Stimulated activated CD8-positive, alpha-beta memory T cell treated with anti-CD3 and anti-CD28 coated beads, Interleukin-7, amount 100 ng/mL, for 4 hours (primary cell): ENCODE measurements around the gene BFSP2.
"Not testable (repeated sequence)": the region's sequence is repeated elsewhere in the genome, so short reads cannot be mapped to it uniquely, and the experiment has no call there.

Experiments used
- DNase-seq, 2 donors: peaks; one replicate each; pipeline ENCODE4 v3.0.0-alpha.2; 2020; ENCODE audit warnings: low read depth in 2 of 2

BFSP2 gene

DNA sequence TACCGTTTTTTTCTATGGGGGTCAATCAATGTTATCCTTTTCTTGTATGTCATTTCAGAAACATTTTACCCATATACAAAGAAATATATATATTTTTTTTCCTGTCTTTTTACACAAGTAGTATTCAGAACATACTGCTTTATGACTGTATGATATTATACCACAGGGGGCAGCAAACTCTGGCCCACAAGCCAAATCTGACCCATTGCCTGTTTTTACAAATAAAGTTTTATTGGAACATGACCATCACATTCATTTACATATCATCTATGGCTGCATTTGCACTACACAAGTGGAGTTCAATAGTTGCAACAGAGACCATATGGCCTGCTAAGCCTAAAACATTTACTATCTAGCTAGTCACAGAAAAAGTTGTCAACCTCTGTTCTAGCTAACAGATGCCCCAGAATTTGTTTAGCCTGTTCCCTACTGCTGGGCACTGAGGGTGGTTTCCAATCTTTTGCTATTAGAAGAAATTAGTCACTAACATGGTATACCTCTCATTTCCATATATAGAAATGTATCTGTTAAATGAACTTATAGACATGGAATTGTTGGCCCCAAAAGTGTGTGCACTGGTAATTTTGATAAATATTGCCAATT lies 57.7 kb downstream of the BFSP2 start:
- no peak for DNase-seq

- DNase-seq = no peak
Measured at GRCh38 chr3:133459400-133459799, 59.5 kb downstream of the BFSP2 start.

DNA sequence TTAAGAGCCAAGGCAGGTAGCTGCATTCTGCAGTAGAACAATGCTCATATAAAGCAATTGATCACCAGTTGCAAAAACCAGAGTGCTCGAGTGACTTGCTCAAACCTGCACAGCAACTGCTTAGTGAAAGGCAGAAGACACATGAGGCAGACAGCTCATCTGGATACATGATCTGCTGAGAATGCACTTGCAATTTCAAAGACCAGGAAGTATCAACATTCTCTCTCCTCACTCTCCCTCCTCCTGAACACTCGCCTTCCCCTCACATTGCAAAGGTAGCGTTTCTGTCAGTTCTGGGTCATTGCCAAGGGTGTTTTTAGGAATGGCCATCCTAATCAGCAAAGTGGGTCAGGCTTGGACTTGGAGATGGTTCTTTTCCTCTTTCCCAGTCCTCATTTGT lies 61.0 kb downstream of the BFSP2 start:
- DNase-seq = no peak

- no peak for DNase-seq
Measured at GRCh38 chr3:133461291-133461690, 61.4 kb downstream of the BFSP2 start.

DNA sequence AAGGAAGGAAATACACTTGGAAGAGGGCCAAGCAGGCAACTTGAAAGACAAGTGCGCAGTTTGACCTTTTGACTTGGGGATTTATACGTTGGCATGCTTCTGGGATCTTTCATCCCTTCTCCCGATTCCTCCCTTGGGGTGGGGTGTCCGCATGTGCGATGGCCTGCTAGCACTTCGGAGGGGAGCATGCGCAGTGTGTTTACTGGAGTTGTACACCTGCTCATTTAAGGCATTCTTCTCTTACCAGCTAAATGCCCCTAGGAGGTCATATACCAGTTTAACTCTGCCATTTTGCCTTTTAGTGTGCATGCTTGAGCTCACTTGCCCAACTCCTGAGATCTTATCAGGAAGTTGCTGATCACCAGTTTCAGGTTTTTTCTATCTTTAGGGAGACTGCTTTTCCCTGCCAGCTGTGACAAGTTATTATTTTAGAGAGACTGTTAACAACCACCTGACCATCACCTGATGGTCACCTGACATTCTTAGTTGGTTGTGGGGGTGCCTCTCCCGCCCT lies 63.5 kb downstream of the BFSP2 start:
- no peak for DNase-seq

DNA sequence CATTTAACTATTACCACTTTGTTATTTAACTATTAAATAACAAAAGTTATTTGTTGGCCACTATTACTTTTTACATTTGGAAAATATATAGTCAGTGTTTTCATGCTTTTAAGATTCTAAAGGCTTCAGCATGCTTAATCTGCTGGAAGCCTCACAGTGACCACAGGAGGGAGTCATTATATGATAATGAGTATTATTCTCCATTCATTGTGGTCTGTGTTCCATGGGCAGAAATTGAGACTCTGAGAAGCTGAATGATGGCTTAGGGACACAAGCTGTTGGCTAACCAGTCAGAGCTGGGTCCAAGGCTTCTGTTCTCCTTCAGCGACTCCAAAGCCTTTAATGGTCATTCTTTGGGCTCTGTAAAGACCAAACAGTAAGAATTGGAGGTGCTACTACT lies 64.7 kb downstream of the BFSP2 start:
- DNase-seq = no peak

GRCh38 chr3:133466531-133467386 lies 66.9 kb downstream of the BFSP2 start:
- DNase-seq = no peak

- no peak for DNase-seq
Measured at GRCh38 chr3:133467780-133468179, 67.9 kb downstream of the BFSP2 start.

DNA sequence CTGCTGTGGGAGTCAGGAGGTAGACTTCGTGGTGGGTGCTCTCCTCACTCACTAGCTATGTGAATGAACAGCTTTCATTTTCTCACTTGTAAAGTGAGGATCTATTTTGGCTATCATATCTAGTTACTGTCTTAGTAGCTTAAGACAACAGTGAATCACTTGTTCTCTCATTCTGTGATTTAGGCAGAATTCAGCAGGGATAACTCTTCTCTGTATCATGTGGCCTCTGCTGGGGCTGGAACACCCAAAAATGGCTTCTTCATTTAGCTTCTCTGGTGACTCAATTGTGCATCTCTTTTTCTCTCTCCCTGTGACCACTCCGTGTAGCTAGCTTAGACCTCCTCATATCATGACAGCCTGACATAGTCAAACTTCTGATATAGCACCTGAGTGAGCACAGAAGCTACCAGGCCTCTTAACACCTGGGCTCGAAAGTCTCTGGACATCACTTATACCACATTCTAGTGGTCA lies 68.4 kb downstream of the BFSP2 start:
- DNase-seq = no peak

DNA sequence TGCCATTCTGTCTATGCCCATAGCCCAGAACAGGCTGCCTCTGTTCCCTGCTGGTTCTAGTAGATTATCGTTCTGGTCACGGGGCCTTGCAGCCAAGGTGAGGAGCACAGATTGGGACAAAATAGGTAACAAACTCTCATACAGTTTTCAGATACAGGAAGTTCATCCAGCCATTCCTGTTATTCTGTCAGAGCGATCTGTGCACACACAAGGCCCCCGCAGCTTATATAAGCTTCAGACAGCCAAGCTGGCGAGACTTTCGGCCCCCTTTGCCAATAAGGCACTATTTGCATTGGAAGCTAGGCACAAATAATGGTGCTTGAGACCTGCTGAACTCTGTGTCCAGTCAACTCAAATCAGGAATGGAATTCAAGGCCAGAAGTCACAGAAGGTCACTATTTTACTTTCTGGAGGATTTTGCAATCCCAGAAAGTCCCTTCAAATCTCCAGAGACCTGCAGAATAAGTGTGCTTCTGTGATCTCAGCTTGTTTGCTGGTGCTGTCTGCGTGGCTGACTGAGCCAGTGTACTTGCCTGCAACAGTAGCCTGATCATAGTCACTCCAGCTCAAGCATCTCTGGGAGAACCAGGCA lies 69.4 kb downstream of the BFSP2 start:
- no peak for DNase-seq

- no peak for DNase-seq
Measured at GRCh38 chr3:133472242-133472641, 72.4 kb downstream of the BFSP2 start.

- no peak for DNase-seq
Measured at GRCh38 chr3:133472889-133473288, 73.0 kb downstream of the BFSP2 start.

- DNase-seq = not testable (repeated sequence)
Measured at GRCh38 chr3:133473472-133474191, 73.8 kb downstream of the BFSP2 start.

- no peak for DNase-seq
Measured at GRCh38 chr3:133474251-133474801, 74.5 kb downstream of the BFSP2 start.

DNA sequence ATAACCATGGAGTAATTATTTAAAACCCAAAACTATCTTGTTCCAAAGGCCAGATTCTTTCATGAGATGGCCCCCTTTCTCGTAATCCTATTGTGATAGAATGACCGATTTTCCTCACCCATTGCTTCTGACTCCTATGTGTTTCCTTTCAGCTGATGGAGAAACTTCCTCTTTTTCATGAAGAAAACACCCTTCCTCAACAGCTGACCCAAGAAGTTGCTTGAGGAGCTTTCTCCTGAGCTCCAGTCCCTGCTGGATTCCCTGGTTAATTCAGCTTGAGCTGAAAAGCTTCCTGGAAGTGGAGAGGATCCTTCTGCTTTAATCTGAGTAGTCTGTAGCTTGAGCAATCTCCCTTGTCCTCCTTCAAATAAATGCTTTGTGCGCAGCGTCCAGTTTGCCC lies 75.0 kb downstream of the BFSP2 start:
- DNase-seq = no peak

GRCh38 chr3:133475245-133476010 lies 75.6 kb downstream of the BFSP2 start:
- DNase-seq = no peak

DNA sequence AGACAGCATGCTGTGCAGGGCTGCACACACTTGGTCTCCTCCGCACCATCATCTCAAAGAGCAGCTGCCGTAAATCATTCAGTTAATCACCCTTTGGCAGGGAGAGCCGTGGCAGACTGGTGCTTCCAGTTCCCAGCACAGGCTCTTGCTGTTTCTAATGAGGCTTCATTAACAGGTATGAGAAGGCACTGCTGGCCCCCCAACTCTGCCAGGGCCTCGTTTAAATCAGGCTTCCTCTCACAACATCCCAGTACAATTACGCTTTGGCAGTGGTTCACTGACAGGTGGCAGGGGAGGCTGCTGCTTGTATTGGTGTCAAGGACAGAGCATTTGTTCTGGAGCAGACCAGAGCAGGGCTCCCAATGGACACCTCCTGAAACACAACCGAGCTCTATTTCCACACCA lies 77.1 kb downstream of the BFSP2 start:
- no peak for DNase-seq

DNA sequence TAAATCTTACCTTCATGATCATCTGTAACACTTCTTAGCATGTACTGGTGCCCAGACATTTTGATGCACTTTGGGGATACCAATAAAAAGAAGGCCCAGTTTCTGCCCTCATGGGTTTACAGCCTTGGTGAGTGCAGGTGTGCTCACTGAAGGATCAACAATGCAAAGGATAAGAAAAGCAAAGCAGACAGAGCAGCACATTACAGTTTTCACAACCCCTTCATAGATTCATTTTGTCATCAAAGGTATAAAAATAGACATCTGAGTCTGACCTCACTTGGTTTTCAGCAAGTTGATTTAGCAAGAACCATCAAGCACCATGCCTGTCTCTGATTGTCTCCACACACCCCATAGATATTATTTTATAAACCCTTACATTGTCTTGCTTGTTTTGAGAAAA lies 77.6 kb downstream of the BFSP2 start:
- DNase-seq = no peak

- no peak for DNase-seq
Measured at GRCh38 chr3:133478624-133479023, 78.8 kb downstream of the BFSP2 start.

GRCh38 chr3:133479401-133479800 lies 79.5 kb downstream of the BFSP2 start:
- no peak for DNase-seq
